PC-3 (cell line): ENCODE results near the gene TTC32. TPM values are rescaled to one million over a fixed set of nuclear protein-coding genes. Genes with fewer than 3 reads are reported as not detected.

Source experiments
- ATAC-seq: fragments of 200-7000 bp; cut with Tn5 transposase; 2 replicates; pipeline ENCODE4 v1.9.1; 2020; ENCODE audit warnings: mild to moderate bottlenecking, moderate library complexity
- BruUV-seq: library from RNA; stranded (reverse); fragments of 400-500 nt; replicated peaks from 2 replicates; lab custom pipeline; 2021; lab: Mats Ljungman, UMichigan
- CTCF ChIA-PET: fragments of 300-600 bp; sonication (Branson Sonifier 250); formaldehyde crosslinking; loops from one replicate; lab custom pipeline; 2022; ENCODE audit warnings: antibody characterized with exemption; lab: Charles Lee
- POLR2A ChIA-PET: fragments of 300-600 bp; sonication (Branson Sonifier 250); formaldehyde crosslinking; loops from one replicate; lab custom pipeline; 2022; ENCODE audit warnings: antibody characterized with exemption; ENCODE audit not compliant: unreplicated experiment; lab: Charles Lee
- DNase-seq: peaks from one replicate; pipeline ENCODE4 v3.0.0-alpha.2; 2015
- H2AFZ ChIP-seq: fragments of 300-600 bp; sonication (generic); 2 replicates; pipeline ENCODE4 v1.6.0; 2016; ENCODE audit warnings: antibody characterized with exemption, low read length
- H3F3A ChIP-seq: fragments of 300-600 bp; sonication (generic); one replicate; pipeline ENCODE4 v1.6.0; 2017; ENCODE audit warnings: antibody characterized with exemption, low read length, control low read depth, mild to moderate bottlenecking; ENCODE audit not compliant: unreplicated experiment
- H3K27ac ChIP-seq: fragments of 300-600 bp; sonication (generic); 2 replicates; pipeline ENCODE4 v1.5.1; 2016; ENCODE audit warnings: mild to moderate bottlenecking, low read length
- H3K27me3 ChIP-seq: fragments of 300-600 bp; sonication (generic); 2 replicates; pipeline ENCODE4 v1.6.1; 2016; ENCODE audit warnings: low read length, mixed read lengths
- H3K36me3 ChIP-seq: fragments of 300-600 bp; sonication (generic); 2 replicates; pipeline ENCODE4 v1.6.1; 2016; ENCODE audit warnings: low read depth, mixed run types, low read length, mixed read lengths
- H3K4me1 ChIP-seq: fragments of 300-600 bp; sonication (generic); 2 replicates; pipeline ENCODE4 v1.5.1; 2016; ENCODE audit warnings: low read length; ENCODE audit not compliant: insufficient read depth
- H3K4me2 ChIP-seq: fragments of 300-600 bp; sonication (generic); 2 replicates; pipeline ENCODE4 v1.6.0; 2016; ENCODE audit warnings: low read length
- H3K4me3 ChIP-seq: fragments of 300-600 bp; sonication (generic); 2 replicates; pipeline ENCODE4 v1.5.1; 2016; ENCODE audit warnings: mild to moderate bottlenecking, low read length, mixed read lengths
- H3K79me2 ChIP-seq: fragments of 300-600 bp; sonication (generic); 2 replicates; pipeline ENCODE4 v1.6.1; 2017; ENCODE audit warnings: low read length, mixed read lengths
- H3K9ac ChIP-seq: fragments of 300-600 bp; sonication (generic); 2 replicates; pipeline ENCODE4 v1.6.0; 2016; ENCODE audit warnings: mild to moderate bottlenecking, low read length
- H3K9me2 ChIP-seq: fragments of 300-600 bp; sonication (generic); replicated peaks from 2 replicates; pipeline ENCODE4 v1.6.1; 2016; ENCODE audit warnings: mixed run types, low read length, mixed read lengths
- H3K9me3 ChIP-seq: fragments of 300-600 bp; sonication (generic); 2 replicates; pipeline ENCODE4 v1.6.1; 2016; ENCODE audit warnings: low read length, mixed read lengths
- H4K20me1 ChIP-seq: fragments of 300-600 bp; sonication (generic); 2 replicates; pipeline ENCODE4 v1.6.1; 2016; ENCODE audit warnings: low read length, mixed read lengths
- EZH2 ChIP-seq: fragments of 300-600 bp; sonication (generic); IDR thresholded peaks from one replicate; pipeline ENCODE4 v1.6.1; 2017; ENCODE audit warnings: antibody characterized with exemption, mild to moderate bottlenecking, low read length; ENCODE audit not compliant: unreplicated experiment
- EZH2phosphoT487 ChIP-seq: fragments of 300-600 bp; sonication (generic); IDR thresholded peaks from 2 replicates; pipeline ENCODE4 v1.6.1; 2018; ENCODE audit warnings: mild to moderate bottlenecking, antibody characterized with exemption, low read length, borderline replicate concordance
- intact Hi-C: fragments of 100-400 bp; cut with micrococcal nuclease; formaldehyde crosslinking; loops from 2 replicates; pipeline ENCODE4 v1.9.0; 2023
- total RNA-seq: library from RNA; depleted of rRNA; stranded (reverse); fragments of >200 nt; gene quantifications from 2 replicates; pipeline ENCODE4 v1.2.3, GENCODE V29; 2014
- TF ChIP-seq, protein P1 (sequence below): fragments of 300-600 bp; sonication (generic); conservative IDR thresholded peaks from 2 replicates; pipeline ENCODE4 v1.5.1; 2017; ENCODE audit warnings: antibody characterized with exemption, low read depth, mild to moderate bottlenecking, low read length

Gene TTC32
- total RNA-seq, 1 experiment from 2014 or later: 10.0 TPM

DNA sequence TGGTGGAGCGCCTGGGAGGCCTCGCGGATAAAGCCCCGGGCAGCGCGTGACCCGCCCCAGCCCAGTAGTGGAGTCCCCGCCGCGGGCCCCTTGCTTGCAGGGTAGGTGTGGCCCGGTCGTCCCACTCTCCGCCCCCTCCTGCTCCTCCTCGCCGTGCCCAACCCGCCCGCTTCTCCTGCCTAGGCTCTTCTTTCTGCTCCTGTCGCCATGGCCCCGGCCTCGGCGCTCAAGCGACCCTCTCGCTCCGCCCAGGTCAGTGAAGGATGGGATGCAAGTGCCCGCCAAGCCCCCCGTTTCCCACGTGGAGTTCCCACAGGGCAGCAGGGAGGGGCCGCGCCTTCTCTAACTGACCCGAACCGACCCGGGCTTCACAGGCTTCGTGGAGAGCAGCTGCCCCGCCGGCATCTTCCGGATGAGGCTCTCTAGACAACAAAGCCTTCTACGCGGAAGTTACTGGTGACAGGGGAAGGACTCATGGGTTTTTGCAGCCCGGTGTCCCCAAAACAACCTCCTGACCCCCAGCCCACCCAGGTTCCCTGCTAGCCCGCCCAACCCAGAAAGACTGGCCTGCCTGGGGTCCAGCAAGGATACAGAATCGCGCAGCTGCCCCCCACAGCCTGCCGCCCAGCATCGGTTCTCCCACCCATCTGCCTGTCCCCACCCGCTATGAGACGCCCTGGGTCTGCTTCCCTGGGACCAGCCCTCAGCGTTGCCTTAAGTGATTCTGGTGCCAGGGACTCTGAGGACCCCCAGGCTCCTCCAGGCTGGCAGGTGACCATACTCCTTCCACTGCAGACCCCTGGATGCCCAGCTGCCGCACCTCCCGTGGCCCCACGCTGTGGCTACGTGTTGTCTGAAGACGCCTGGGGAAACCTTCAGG lies 32.8 kb downstream of the TTC32 start:
- POLR2A ChIA-PET: no interaction called here
- Histone ChIP-seq H3K27me3 (no peaks in the 10 kb centered on the region), H3K9me3 (no peaks in the 10 kb centered on the region), H3K27ac (no peak overlapping the region), H3K79me2 (no peaks in the 10 kb centered on the region), H3K9ac (no peak overlapping the region), H4K20me1 (no peaks in the 10 kb centered on the region), H3K4me1 (0 out of 2 replicates have a peak, but pooled peaks cover under 1% of the 10 kb centered on the region), H2AFZ (peak overlapping the region; percentile 46; the same call in 1 of the 2 replicates), H3K9me2 (no peaks in the 10 kb centered on the region), H3F3A (no peaks in the 10 kb centered on the region), H3K36me3 (no peaks in the 10 kb centered on the region), H3K4me2 (peak overlapping the region; percentile 37; the same call in 1 of the 2 replicates), H3K4me3 (peak overlapping the region; percentile 30; the same call in 1 of the 2 replicates)
- CTCF ChIA-PET: no interaction called here
- TF ChIP-seq EZH2phosphoT487 (no peak), EZH2 (no peak)
- TF ChIP-seq, protein P1, sequence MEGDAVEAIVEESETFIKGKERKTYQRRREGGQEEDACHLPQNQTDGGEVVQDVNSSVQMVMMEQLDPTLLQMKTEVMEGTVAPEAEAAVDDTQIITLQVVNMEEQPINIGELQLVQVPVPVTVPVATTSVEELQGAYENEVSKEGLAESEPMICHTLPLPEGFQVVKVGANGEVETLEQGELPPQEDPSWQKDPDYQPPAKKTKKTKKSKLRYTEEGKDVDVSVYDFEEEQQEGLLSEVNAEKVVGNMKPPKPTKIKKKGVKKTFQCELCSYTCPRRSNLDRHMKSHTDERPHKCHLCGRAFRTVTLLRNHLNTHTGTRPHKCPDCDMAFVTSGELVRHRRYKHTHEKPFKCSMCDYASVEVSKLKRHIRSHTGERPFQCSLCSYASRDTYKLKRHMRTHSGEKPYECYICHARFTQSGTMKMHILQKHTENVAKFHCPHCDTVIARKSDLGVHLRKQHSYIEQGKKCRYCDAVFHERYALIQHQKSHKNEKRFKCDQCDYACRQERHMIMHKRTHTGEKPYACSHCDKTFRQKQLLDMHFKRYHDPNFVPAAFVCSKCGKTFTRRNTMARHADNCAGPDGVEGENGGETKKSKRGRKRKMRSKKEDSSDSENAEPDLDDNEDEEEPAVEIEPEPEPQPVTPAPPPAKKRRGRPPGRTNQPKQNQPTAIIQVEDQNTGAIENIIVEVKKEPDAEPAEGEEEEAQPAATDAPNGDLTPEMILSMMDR: no peak
- no peak; the same call in 1 of the 2 replicates for ATAC-seq
- intact Hi-C loops: no loop called here
- no peak for DNase-seq
- no TSS peak for BruUV-seq

DNA sequence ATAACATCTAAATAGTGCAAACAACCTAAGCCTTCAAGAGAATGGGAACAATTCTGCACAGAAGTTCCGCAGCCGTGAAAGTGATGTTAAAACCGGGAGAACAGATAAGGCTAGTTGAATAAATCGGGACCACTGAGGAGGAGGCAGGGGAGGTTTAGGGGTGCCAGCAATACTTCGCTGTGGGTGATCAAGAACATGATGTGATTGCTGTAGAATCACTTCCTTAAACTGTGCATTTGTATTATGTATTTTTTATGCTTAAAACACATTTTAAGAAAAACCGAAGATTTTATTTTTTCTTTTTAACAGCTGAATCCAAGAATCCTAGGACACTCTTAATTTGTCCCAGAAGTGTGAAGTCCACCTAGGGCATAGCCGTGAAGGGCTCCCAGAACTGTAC lies 33.6 kb downstream of the TTC32 start:
- BruUV-seq: no TSS peak
- no peaks in the 10 kb centered on the region for H3K79me2 ChIP-seq
- no peak overlapping the region for H3K27ac ChIP-seq
- no peaks in the 10 kb centered on the region for H3K9me2 ChIP-seq
- H3K36me3 ChIP-seq: no peaks in the 10 kb centered on the region
- intact Hi-C loops: no loop called here
- TF ChIP-seq EZH2phosphoT487 (no peak), EZH2 (no peak)
- TF ChIP-seq, protein P1: no peak
- no peaks in the 10 kb centered on the region for H3F3A ChIP-seq
- peak overlapping the region; percentile 46 for H2AFZ ChIP-seq
- ATAC-seq: no peak
- POLR2A ChIA-PET: no interaction called here
- peak overlapping the region; percentile 37; the same call in 1 of the 2 replicates for H3K4me2 ChIP-seq
- no peaks in the 10 kb centered on the region for H3K9me3 ChIP-seq
- CTCF ChIA-PET: no interaction called here
- H4K20me1 ChIP-seq: no peaks in the 10 kb centered on the region
- DNase-seq: no peak
- peaks cover 5% of the 10 kb centered on the region for H3K4me1 ChIP-seq
- no peak overlapping the region for H3K9ac ChIP-seq
- H3K4me3 ChIP-seq: 0 out of 2 replicates have a peak overlapping the region, but pooled peaks have one; percentile 30
- H3K27me3 ChIP-seq: no peaks in the 10 kb centered on the region

DNA sequence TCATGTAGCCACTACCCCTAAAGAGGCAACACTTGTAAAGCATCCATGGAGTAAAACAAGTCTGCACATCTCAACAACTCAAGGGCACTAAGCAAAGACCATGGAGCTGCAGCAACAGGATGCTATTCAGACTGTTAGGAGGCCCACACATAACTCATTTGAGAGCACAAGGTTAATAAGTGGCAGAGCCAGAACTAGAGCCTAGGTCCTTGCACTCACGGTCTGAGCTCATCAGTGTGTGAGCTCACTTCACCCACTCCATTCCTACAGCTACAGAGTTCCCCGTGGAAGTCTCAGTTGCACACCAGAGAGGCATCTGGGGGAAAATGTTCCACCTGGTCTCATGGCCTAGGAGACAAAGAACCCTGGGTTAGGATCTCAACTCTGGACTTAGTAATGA lies 35.0 kb downstream of the TTC32 start:
- no peak overlapping the region for H3K4me2 ChIP-seq
- no peak for ATAC-seq
- H3K79me2 ChIP-seq: no peaks in the 10 kb centered on the region
- no peaks in the 10 kb centered on the region for H3K9me2 ChIP-seq
- CTCF ChIA-PET: no interaction called here
- H3F3A ChIP-seq: no peaks in the 10 kb centered on the region
- no peaks in the 10 kb centered on the region for H3K9me3 ChIP-seq
- H3K4me1 ChIP-seq: peaks cover 10% of the 10 kb centered on the region
- TF ChIP-seq EZH2phosphoT487 (no peak), EZH2 (no peak)
- TF ChIP-seq, protein P1: no peak
- no peak overlapping the region for H2AFZ ChIP-seq
- intact Hi-C loops: no loop called here
- H4K20me1 ChIP-seq: no peaks in the 10 kb centered on the region
- POLR2A ChIA-PET: no interaction called here
- H3K9ac ChIP-seq: no peak overlapping the region
- no peaks in the 10 kb centered on the region for H3K36me3 ChIP-seq
- no peak for DNase-seq
- H3K4me3 ChIP-seq: no peak overlapping the region
- no TSS peak for BruUV-seq
- no peaks in the 10 kb centered on the region for H3K27me3 ChIP-seq
- no peak overlapping the region for H3K27ac ChIP-seq
